PC-3 (cell line): Measurements from ENCODE around the gene AADACL4. TPM values are rescaled to one million over a fixed set of nuclear protein-coding genes. Genes with fewer than 3 reads are reported as not detected.
"Not testable (repeated sequence)": the region's sequence is repeated elsewhere in the genome, so short reads cannot be mapped to it uniquely, and the experiment has no call there.

Source experiments
- ATAC-seq: fragments of 200-7000 bp; cut with Tn5 transposase; 2 replicates; pipeline ENCODE4 v1.9.1; 2020; ENCODE audit warnings: mild to moderate bottlenecking, moderate library complexity
- BruUV-seq: library from RNA; stranded (reverse); fragments of 400-500 nt; replicated peaks from 2 replicates; lab custom pipeline; 2021; lab: Mats Ljungman, UMichigan
- CTCF ChIA-PET: fragments of 300-600 bp; sonication (Branson Sonifier 250); formaldehyde crosslinking; loops from one replicate; lab custom pipeline; 2022; ENCODE audit warnings: antibody characterized with exemption; lab: Charles Lee
- POLR2A ChIA-PET: fragments of 300-600 bp; sonication (Branson Sonifier 250); formaldehyde crosslinking; loops from one replicate; lab custom pipeline; 2022; ENCODE audit warnings: antibody characterized with exemption; ENCODE audit not compliant: unreplicated experiment; lab: Charles Lee
- DNase-seq: peaks from one replicate; pipeline ENCODE4 v3.0.0-alpha.2; 2015
- H2AFZ ChIP-seq: fragments of 300-600 bp; sonication (generic); 2 replicates; pipeline ENCODE4 v1.6.0; 2016; ENCODE audit warnings: antibody characterized with exemption, low read length
- H3F3A ChIP-seq: fragments of 300-600 bp; sonication (generic); one replicate; pipeline ENCODE4 v1.6.0; 2017; ENCODE audit warnings: antibody characterized with exemption, low read length, control low read depth, mild to moderate bottlenecking; ENCODE audit not compliant: unreplicated experiment
- H3K27ac ChIP-seq: fragments of 300-600 bp; sonication (generic); 2 replicates; pipeline ENCODE4 v1.5.1; 2016; ENCODE audit warnings: mild to moderate bottlenecking, low read length
- H3K27me3 ChIP-seq: fragments of 300-600 bp; sonication (generic); 2 replicates; pipeline ENCODE4 v1.6.1; 2016; ENCODE audit warnings: low read length, mixed read lengths
- H3K36me3 ChIP-seq: fragments of 300-600 bp; sonication (generic); 2 replicates; pipeline ENCODE4 v1.6.1; 2016; ENCODE audit warnings: low read depth, mixed run types, low read length, mixed read lengths
- H3K4me1 ChIP-seq: fragments of 300-600 bp; sonication (generic); 2 replicates; pipeline ENCODE4 v1.5.1; 2016; ENCODE audit warnings: low read length; ENCODE audit not compliant: insufficient read depth
- H3K4me2 ChIP-seq: fragments of 300-600 bp; sonication (generic); 2 replicates; pipeline ENCODE4 v1.6.0; 2016; ENCODE audit warnings: low read length
- H3K4me3 ChIP-seq: fragments of 300-600 bp; sonication (generic); 2 replicates; pipeline ENCODE4 v1.5.1; 2016; ENCODE audit warnings: mild to moderate bottlenecking, low read length, mixed read lengths
- H3K79me2 ChIP-seq: fragments of 300-600 bp; sonication (generic); 2 replicates; pipeline ENCODE4 v1.6.1; 2017; ENCODE audit warnings: low read length, mixed read lengths
- H3K9ac ChIP-seq: fragments of 300-600 bp; sonication (generic); 2 replicates; pipeline ENCODE4 v1.6.0; 2016; ENCODE audit warnings: mild to moderate bottlenecking, low read length
- H3K9me2 ChIP-seq: fragments of 300-600 bp; sonication (generic); replicated peaks from 2 replicates; pipeline ENCODE4 v1.6.1; 2016; ENCODE audit warnings: mixed run types, low read length, mixed read lengths
- H3K9me3 ChIP-seq: fragments of 300-600 bp; sonication (generic); 2 replicates; pipeline ENCODE4 v1.6.1; 2016; ENCODE audit warnings: low read length, mixed read lengths
- H4K20me1 ChIP-seq: fragments of 300-600 bp; sonication (generic); 2 replicates; pipeline ENCODE4 v1.6.1; 2016; ENCODE audit warnings: low read length, mixed read lengths
- CTCF ChIP-seq: fragments of 300-600 bp; sonication (generic); conservative IDR thresholded peaks from 2 replicates; pipeline ENCODE4 v1.5.1; 2017; ENCODE audit warnings: antibody characterized with exemption, low read depth, mild to moderate bottlenecking, low read length
- EZH2 ChIP-seq: fragments of 300-600 bp; sonication (generic); IDR thresholded peaks from one replicate; pipeline ENCODE4 v1.6.1; 2017; ENCODE audit warnings: antibody characterized with exemption, mild to moderate bottlenecking, low read length; ENCODE audit not compliant: unreplicated experiment
- EZH2phosphoT487 ChIP-seq: fragments of 300-600 bp; sonication (generic); IDR thresholded peaks from 2 replicates; pipeline ENCODE4 v1.6.1; 2018; ENCODE audit warnings: mild to moderate bottlenecking, antibody characterized with exemption, low read length, borderline replicate concordance
- intact Hi-C: fragments of 100-400 bp; cut with micrococcal nuclease; formaldehyde crosslinking; loops from 2 replicates; pipeline ENCODE4 v1.9.0; 2023
- total RNA-seq: library from RNA; depleted of rRNA; stranded (reverse); fragments of >200 nt; gene quantifications from 2 replicates; pipeline ENCODE4 v1.2.3, GENCODE V29; 2014

AADACL4 gene
- total RNA-seq, 1 experiment from 2014 or later = not detected

DNA sequence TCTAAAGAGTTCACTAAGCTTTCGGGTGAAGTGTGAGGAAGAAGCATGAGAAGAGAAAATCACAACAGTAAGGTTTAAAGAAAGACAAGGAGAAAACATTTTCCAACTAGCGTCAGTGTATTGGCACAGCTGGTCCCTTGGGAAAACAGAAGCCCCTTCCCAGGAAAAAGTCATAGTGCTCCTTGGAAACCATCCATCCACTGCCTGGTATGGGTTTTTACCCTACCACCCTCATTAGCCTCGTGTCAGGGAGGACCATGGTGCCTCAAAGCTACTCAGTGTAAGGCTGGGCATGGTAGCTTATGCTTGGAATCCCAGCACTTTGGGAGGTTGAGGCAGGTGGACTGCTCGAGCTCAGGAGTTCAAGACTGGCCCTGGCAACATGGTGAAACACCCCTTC, 12.7 kb downstream of the AADACL4 start:
- no peaks in the 10 kb centered on the region for H3K79me2 ChIP-seq
- no peak overlapping the region for H3K4me2 ChIP-seq
- H4K20me1 ChIP-seq = no peaks in the 10 kb centered on the region
- no peaks in the 10 kb centered on the region for H3K36me3 ChIP-seq
- intact Hi-C loops = loop anchor here (5.0 kb wide), 1 partner anchor 34 kb away; no protein-coding TSS in a partner anchor
- POLR2A ChIA-PET = no interaction called here
- no peak overlapping the region for H2AFZ ChIP-seq
- CTCF ChIA-PET = no interaction called here
- no peak overlapping the region for H3K9ac ChIP-seq
- H3K4me3 ChIP-seq = no peak overlapping the region
- H3K27ac ChIP-seq = no peak overlapping the region
- H3K9me2 ChIP-seq = no peaks in the 10 kb centered on the region
- H3K9me3 ChIP-seq = no peaks in the 10 kb centered on the region
- H3K4me1 ChIP-seq = no peaks in the 10 kb centered on the region; the same call in 1 of the 2 replicates
- DNase-seq = no peak
- BruUV-seq = no TSS peak
- no peak for TF ChIP-seq EZH2phosphoT487
- no peak for TF ChIP-seq EZH2
- TF ChIP-seq CTCF = no peak
- no peak for ATAC-seq
- no peaks in the 10 kb centered on the region for H3K27me3 ChIP-seq
- H3F3A ChIP-seq = no peaks in the 10 kb centered on the region

- no peak overlapping the region for H3K27ac ChIP-seq
- no peak for ATAC-seq
- H3K4me3 ChIP-seq = no peak overlapping the region
- ChIA-PET POLR2A (no interaction called here), CTCF (interaction anchor here (0.6 kb wide), 1 partner anchor 71 kb away, joined by 3 read pairs; no protein-coding TSS in a partner anchor)
- H3K27me3 ChIP-seq = no peaks in the 10 kb centered on the region
- H3K4me2 ChIP-seq = no peak overlapping the region
- H3K79me2 ChIP-seq = no peaks in the 10 kb centered on the region
- TF ChIP-seq EZH2phosphoT487 = no peak
- no peak for TF ChIP-seq EZH2
- no peak for TF ChIP-seq CTCF
- no peaks in the 10 kb centered on the region; the same call in 1 of the 2 replicates for H3K4me1 ChIP-seq
- no peak for DNase-seq
- no peaks in the 10 kb centered on the region for H3K9me3 ChIP-seq
- no peak overlapping the region for H2AFZ ChIP-seq
- H3K9me2 ChIP-seq = no peaks in the 10 kb centered on the region
- no peak overlapping the region for H3K9ac ChIP-seq
- intact Hi-C loops = loop anchor here (5.0 kb wide), 1 partner anchor 35 kb away; no protein-coding TSS in a partner anchor
- no TSS peak for BruUV-seq
- no peaks in the 10 kb centered on the region for H4K20me1 ChIP-seq
- no peaks in the 10 kb centered on the region for H3K36me3 ChIP-seq
- H3F3A ChIP-seq = no peaks in the 10 kb centered on the region
These were observed 13.4 kb downstream of the AADACL4 start for GRCh38 chr1:12657060-12657884.

GRCh38 chr1:12657885-12658512, 14.1 kb downstream of the AADACL4 start:
- H2AFZ ChIP-seq, H3K79me2 ChIP-seq, H3K9ac ChIP-seq, H3K36me3 ChIP-seq, DNase-seq, H3K27me3 ChIP-seq, H3K4me1 ChIP-seq, H3K4me2 ChIP-seq, H3K9me2 ChIP-seq, POLR2A ChIA-PET, H3F3A ChIP-seq, BruUV-seq, H4K20me1 ChIP-seq, H3K4me3 ChIP-seq, ATAC-seq, H3K9me3 ChIP-seq, H3K27ac ChIP-seq: not testable (repeated sequence)
- intact Hi-C loops = loop anchor here (5.0 kb wide), 1 partner anchor 36 kb away; no protein-coding TSS in a partner anchor
- CTCF ChIA-PET = interaction anchor here (1.3 to 1.4 kb wide), 2 partner anchors 344 to 383 kb away, joined by 5 to 7 read pairs; no protein-coding TSS in a partner anchor
